HG03025 (cell line): ENCODE measurements around the gene TLL2.
"Not testable (repeated sequence)": the region's sequence is repeated elsewhere in the genome, so short reads cannot be mapped to it uniquely, and the experiment has no call there.

ENCODE experiments used
- ATAC-seq: cut with Tn5 transposase; IDR thresholded peaks from one replicate; pipeline ENCODE4 v1.9.1; 2021; ENCODE audit warnings: mild to moderate bottlenecking, moderate library complexity; ENCODE audit not compliant: unreplicated experiment, low FRiP score

The TLL2 gene

GRCh38 chr10:96513698-96514561 lies at the start of gene TLL2:
TLL2 (minus strand) TSS chr10:96513926; CDS start chr10:96513685, 241 bp downstream.
- ATAC-seq: peak; percentile 75

- no peak for ATAC-seq
Observed at GRCh38 chr10:96560966-96561887, 47.5 kb upstream of the TLL2 start.

DNA sequence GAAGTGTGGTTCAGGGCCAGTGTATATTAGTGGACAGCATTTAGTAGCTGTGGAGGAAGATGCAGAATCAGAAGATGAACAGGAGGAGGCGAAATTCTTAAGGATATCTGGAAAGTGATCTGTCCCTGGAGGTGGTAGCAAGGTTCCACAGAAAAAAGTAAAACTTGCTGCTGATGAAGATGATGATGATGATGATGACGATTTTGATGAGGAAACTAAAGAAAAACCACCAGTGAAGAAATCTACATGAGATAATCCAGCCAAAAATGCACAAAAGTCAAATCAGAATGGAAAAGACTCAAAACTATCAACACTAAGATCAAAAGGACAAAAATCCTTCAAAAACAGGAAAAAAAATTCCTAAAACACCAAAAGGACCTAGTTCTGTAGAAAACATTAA lies 46.8 kb upstream of the TLL2 start:
- ATAC-seq: no peak

DNA sequence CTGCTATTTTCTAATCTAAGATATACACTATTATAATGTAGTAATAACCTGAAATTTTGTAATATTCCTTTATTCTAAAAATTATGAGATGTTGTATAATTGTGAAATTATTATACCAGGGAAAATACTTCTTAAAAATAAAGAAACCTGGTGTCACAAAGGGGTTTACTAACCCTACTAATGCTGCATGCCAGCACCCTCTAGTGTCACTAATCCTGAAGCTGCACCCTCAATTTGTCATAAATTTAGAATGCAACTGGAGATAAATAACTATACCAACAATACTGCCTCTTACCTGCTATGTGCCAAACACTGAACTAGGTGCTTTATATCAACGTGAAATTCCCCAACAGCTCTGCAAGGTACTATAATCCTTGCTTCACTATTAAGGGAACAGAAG lies 42.3 kb upstream of the TLL2 start:
- no peak for ATAC-seq

- ATAC-seq: no peak
Observed at GRCh38 chr10:96555330-96555729, 41.6 kb upstream of the TLL2 start.

GRCh38 chr10:96548589-96548988 lies 34.9 kb upstream of the TLL2 start:
- no peak for ATAC-seq

DNA sequence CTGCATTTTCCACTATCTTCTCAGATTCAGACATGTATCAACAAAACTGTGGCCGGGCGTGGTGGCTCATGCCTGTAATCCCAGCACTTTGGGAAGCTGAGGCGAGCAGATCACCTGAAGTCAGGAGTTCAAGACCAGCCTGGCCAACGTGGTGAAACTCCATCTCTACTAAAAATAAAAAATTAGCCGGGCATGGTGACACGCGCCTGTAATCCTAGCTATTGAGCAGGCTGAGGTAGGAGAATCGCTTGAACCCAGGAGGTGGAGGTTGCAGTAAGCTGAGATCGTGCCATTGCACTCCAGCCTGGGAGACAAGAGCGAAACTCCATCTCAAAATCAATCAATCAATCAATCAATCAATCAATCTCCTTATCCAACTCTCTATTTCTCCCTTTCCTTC lies 31.8 kb upstream of the TLL2 start:
- not testable (repeated sequence) for ATAC-seq

- ATAC-seq: no peak
Observed at GRCh38 chr10:96541921-96542320, 28.2 kb upstream of the TLL2 start.

- ATAC-seq: no peak
Observed at GRCh38 chr10:96540240-96540639, 26.5 kb upstream of the TLL2 start.

- no peak for ATAC-seq
Observed at GRCh38 chr10:96538683-96539082, 25.0 kb upstream of the TLL2 start.

GRCh38 chr10:96536129-96536528 lies 22.4 kb upstream of the TLL2 start:
- ATAC-seq: no peak

GRCh38 chr10:96532523-96532922 lies 18.8 kb upstream of the TLL2 start:
- ATAC-seq: no peak

DNA sequence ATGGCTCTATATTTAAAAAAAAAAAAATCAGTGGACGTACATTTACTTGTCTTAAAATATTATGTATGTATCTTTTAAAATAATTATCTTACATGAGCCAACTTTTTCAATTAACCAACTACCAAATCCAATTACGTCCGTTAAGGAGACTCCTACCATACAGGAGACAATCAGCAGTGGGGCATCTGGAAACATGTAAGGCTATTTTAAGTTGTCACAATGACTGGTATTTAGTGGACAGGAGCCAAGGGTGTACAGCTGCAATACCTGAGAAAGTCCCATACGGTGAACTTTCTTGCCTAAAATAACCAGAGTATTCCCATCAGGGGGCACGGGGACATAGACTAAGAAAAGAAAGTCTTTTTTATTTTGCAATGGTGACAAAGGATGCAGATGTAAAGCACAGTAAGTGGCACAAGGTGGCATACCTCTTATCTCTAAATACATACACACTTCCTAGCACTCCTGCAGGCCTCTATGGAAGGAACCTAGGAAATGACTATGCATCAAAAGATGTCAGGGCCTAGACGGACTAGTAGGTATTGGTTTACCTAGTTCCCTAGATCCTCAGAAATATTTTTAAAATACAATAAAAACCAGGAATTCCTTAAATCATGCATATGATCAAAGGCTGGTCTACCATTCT lies 16.0 kb upstream of the TLL2 start:
- no peak for ATAC-seq

GRCh38 chr10:96524741-96525140 lies 11.0 kb upstream of the TLL2 start:
- ATAC-seq: no peak

GRCh38 chr10:96517284-96517683 lies 3.6 kb upstream of the TLL2 start:
- no peak for ATAC-seq

DNA sequence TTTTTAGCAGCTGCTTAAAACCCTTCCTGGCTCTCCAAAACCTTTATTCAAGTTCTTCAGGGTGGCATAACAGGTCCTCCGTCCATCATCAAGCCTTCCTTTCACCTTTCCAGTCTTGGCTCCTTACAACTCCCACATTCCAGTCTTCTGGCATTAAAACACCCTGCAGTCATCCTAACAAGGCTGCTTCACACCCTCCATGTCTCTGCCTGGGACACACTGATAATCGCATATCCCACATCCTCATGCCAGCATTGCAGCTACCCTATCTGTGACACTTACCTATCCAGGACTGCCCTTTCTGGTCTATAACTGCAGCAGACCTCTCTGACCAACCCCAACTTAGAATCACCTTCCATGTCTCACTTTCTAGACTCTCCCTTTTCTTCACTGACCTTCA lies 2.6 kb upstream of the TLL2 start:
- no peak for ATAC-seq

DNA sequence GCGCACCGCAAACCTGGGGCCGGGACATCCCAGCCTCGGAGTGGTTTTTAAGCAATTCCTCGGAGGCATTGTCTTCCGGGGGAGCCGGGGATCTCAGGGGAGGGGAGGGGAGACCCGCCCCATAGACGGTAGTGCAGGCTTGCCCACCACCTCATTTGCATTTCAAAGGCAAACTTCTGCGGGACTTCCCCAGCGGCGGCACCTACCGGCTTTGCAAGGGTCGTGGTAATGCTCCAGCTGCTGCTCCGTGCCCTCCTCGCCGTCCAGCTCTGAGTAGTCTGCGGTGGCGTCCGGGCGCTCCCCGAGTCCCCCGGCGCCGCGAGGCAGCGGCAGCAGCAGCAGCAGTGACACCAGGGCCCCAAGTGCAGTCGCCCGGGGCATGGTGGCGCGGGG lies 425 bp downstream of the TLL2 start:
- ATAC-seq: peak; percentile 29

GRCh38 chr10:96512524-96513304 lies 1.0 kb downstream of the TLL2 start:
- no peak for ATAC-seq

DNA sequence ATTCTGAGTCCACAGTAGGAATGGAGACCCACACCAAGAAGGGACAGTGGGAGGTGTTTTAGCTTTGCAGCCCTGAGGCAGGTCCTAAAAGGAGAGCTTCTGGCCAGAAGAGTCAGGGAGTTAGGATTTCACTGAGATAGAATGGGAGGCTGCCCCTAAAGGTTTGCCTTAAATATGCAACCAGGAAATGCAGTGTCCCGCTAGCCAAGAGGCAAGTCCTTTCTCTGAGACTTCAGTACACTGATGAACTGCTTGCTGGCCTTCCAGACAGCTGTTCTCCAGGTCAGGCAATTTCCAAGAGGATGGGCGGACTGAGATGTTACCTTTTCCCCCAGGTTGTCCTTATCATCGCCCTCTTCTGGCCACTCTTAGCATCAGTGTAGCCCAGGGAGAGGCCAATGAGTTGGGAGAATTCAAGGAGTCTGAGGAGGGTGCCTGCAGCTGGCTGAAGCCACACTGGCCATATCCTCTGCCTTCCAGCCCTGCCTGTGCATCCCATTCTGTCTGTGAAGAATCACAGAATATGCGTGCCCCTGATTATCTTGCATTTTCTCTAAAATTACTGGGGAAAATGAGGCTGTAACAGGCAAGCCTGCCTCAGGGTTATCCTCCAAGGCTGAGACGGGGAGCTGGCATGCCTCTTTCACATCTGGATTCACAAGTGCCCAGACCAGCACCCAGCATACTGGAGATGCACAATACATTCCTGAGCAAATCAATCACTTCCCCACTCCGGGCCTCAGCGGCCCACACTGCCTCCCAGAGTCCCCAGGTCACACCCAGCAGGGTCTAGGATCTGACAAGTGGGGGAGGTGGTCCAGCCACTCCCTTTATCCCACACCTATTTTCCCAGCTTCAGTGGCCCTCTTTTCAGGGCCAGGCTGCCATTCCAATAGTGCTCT lies 2.4 kb downstream of the TLL2 start:
- no peak for ATAC-seq
